Heart right ventricle (tissue), 16 donors: ENCODE results near the gene TMPRSS6. TPM values are rescaled to one million over a fixed set of nuclear protein-coding genes. Genes with fewer than 3 reads are reported as not detected.

Experiments used
- ATAC-seq, 8 donors: fragments of 200-7000 bp; cut with Tn5 transposase; one replicate each; pipeline ENCODE4 v1.9.1; 2020; ENCODE audit warnings: mild to moderate bottlenecking in 8 of 8, moderate library complexity in 8 of 8, moderate number of reproducible peaks in 1 of 8
- DNase-seq, 2 donors: peaks; one replicate each; pipeline ENCODE4 v3.0.0-alpha.2; 2020
- H3K27ac ChIP-seq, 10 donors: fragments of 200-600 bp; sonication (generic) in 2 of 10; one replicate each; pipeline versions ENCODE4 v1.5.0 to v1.8.0; 2020 to 2022; ENCODE audit warnings: mild to moderate bottlenecking in 3 of 10
- H3K27me3 ChIP-seq, 7 donors: fragments of 200-600 bp; one replicate each; pipeline ENCODE4 v1.8.0; 2021 to 2022; ENCODE audit warnings: mild to moderate bottlenecking in 2 of 7
- H3K36me3 ChIP-seq, 9 donors: fragments of 200-600 bp; sonication (generic) in 1 of 9; one replicate each; pipeline versions ENCODE4 v1.5.0 to v1.8.0; 2020 to 2022; ENCODE audit warnings: mild to moderate bottlenecking in 2 of 9
- H3K4me1 ChIP-seq, 9 donors: fragments of 200-600 bp; sonication (generic) in 1 of 9; one replicate each; pipeline versions ENCODE4 v1.5.0 to v1.8.0; 2020 to 2022; ENCODE audit warnings: mild to moderate bottlenecking in 4 of 9
- H3K4me3 ChIP-seq, 10 donors: fragments of 200-600 bp; sonication (generic) in 2 of 10; one replicate each; pipeline versions ENCODE4 v1.5.0 to v1.8.0; 2020 to 2022; ENCODE audit warnings: mild to moderate bottlenecking in 7 of 10, moderate library complexity in 2 of 10
- H3K9me3 ChIP-seq, 11 donors: fragments of 200-600 bp in 10 of 11; sonication (generic) in 2 of 11; one replicate each; pipeline versions ENCODE4 v1.5.0 to v1.8.0; 2013 to 2022; ENCODE audit warnings: mild to moderate bottlenecking in 2 of 11, control low read depth in 1 of 11, moderate library complexity in 1 of 11
- WGBS, 2 donors: extraction: QIAGEN DNeasy Blood & Tissue Kit; methylation state at CpG; one replicate each; pipeline ENCODE4 v1.1.7; 2013; ENCODE audit warnings: inconsistent platforms in 1 of 2; 5-methylcytosine and 5-hydroxymethylcytosine counted together
- intact Hi-C, 10 donors: fragments of 100-400 bp; cut with DNase I; formaldehyde crosslinking; loops; one replicate each; pipeline versions ENCODE4 v1.11.1 to v1.14.2; 2022
- polyA plus RNA-seq, 2 donors: library from polyadenylated mRNA; stranded (reverse); fragments of 200-250 nt; gene quantifications; one replicate each; pipeline ENCODE4 v1.2.3, GENCODE V29; 2013
- total RNA-seq, 10 donors: library from RNA; stranded (reverse); fragmentation: NEBNext Ultra II Directional in 3 of 10; extraction: Animal tissue kit (Norgen Biotek cat#: 25700) in 3 of 10; gene quantifications; one replicate each; pipeline versions ENCODE4 v1.2.1 to v1.2.4, GENCODE V29; 2021 to 2023
- TF ChIP-seq, protein P1 (sequence below), 9 donors: fragments of 200-600 bp; sonication (generic) in 2 of 9; IDR thresholded peaks; one replicate each; pipeline versions ENCODE4 v1.5.0 to v1.8.0; 2021 to 2022; ENCODE audit warnings: antibody characterized with exemption in 9 of 9, mild to moderate bottlenecking in 5 of 9, moderate library complexity in 1 of 9
- donor health status: Arrhythmogenic right ventricular cardiomyopathy.
- donor health status: ischemic (EF 13 %, LVEDD 7.1; RV severe dilation, severe dysfunction).
- donor health status: healthy with polysubstance abuse.
- donor health status: DM: no; HTN: yes; CAD: no.
- donor health status: DM: no; HTN: no; CAD: no.
- donor health status: ischemic (EF 25% LVEDD 6.9; RV normal size, moderate dysfunction).
- donor health status: ischemic (EF 25% LVEDD 5.7; RV mildly dilated, moderate dysfunction).
- donor health status: healthy.
- donor health status: DM: yes; HTN: yes; CAD: no.
- donor health status: Ischemic cardiomyopathy.
- donor health status: ischemic (EF 35%, LVEDD 5.7; RV mildly dilated, moderate dysfunction).
- donor health status: nonischemic (EF 11% LVEDD 7.7; RV severe dilation, severe dysfunction).
- donor health status: DM: yes; HTN: yes; CAD: no.
- donor health status: PGD.
- donor health status: ischemic (EF 29% LVEDD 5.4; RV normal size, mild dysfunction).
- donor health status: nonischemic (EF 23%, LVEDD 6.1; RV moderate dilation, normal function).

Gene TMPRSS6
- total and polyA plus RNA-seq, 12 donors = not detected

DNA sequence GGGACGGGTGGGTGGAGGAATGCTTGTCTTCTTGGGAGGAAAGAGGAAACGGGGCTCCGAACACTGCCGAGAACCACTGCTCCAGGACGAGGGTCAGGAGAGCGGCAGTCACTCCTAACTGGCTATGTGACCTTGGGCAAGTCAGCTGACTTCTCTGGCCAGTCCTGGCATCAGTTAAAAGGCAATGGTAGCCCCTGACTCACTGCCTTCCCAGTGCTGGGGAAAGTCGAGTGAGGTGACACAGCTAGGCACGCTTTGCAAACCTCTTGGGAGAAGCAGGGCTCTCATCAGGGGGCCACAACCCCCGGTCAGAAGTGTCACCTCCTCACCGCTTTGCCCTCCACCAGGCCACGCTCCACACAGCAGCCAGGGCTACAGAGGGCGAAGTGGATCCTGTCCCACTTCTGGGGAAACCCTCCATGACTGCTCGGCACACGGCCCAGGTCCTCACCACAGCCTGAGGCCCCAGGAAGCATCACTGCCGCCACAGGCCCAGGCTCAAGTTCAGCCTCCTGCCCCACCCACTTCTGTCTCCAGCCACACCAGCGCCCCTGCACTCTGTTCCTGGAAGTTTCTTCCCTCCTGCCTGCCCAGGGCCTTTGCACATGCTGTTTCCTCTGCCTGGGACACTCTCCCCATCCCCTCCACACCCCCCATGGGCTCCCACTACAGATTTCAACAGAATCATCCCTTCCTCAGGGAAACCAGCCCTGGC is 23.9 kb upstream of the TMPRSS6 start:
- Histone ChIP-seq H3K27me3 (peaks cover 0 to 32% (median 5%) of the 10 kb centered on the region in 7 donors), H3K4me1 (no peaks in the 10 kb centered on the region), H3K4me3 (no peak overlapping the region), H3K9me3 (no peaks in the 10 kb centered on the region), H3K36me3 (peaks cover 0 to 7% (median 0%) of the 10 kb centered on the region in 9 donors), H3K27ac (no peak overlapping the region)
- TF ChIP-seq, protein P1, sequence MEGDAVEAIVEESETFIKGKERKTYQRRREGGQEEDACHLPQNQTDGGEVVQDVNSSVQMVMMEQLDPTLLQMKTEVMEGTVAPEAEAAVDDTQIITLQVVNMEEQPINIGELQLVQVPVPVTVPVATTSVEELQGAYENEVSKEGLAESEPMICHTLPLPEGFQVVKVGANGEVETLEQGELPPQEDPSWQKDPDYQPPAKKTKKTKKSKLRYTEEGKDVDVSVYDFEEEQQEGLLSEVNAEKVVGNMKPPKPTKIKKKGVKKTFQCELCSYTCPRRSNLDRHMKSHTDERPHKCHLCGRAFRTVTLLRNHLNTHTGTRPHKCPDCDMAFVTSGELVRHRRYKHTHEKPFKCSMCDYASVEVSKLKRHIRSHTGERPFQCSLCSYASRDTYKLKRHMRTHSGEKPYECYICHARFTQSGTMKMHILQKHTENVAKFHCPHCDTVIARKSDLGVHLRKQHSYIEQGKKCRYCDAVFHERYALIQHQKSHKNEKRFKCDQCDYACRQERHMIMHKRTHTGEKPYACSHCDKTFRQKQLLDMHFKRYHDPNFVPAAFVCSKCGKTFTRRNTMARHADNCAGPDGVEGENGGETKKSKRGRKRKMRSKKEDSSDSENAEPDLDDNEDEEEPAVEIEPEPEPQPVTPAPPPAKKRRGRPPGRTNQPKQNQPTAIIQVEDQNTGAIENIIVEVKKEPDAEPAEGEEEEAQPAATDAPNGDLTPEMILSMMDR (IDR thresholded peaks at IDR 0.05) = no peak
- intact Hi-C loops = no loop called here
- no peak for DNase-seq
- ATAC-seq = no peak
- 60 to 66% methylated on average over 16 of the region's 16 CpGs for WGBS, 2 donors

DNA sequence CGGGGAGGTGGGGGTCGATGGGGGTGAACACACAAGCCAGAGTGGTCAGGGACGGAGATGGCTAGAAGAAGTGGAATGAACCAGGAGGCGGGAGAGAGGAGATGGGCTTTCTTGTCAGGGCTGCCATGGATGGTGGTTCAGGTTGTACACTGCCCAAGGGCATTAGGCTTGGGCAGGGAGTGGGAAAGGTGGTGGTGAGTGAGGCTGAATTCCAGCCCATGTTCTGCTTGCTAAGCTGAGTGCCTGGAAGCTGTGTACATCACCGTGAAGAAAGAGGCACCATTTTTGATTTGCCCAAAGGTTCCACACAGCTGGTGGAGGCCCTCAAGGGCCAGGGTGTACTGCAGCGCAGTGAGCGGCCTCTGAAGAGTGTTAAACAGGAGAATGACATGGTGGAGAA is 23.3 kb upstream of the TMPRSS6 start:
- TF ChIP-seq, protein P1 (IDR thresholded peaks at IDR 0.05) = no peak
- Histone ChIP-seq H3K36me3 (peaks cover 0 to 7% (median 0%) of the 10 kb centered on the region in 9 donors), H3K9me3 (no peaks in the 10 kb centered on the region), H3K27ac (no peak overlapping the region), H3K4me3 (no peak overlapping the region), H3K4me1 (no peaks in the 10 kb centered on the region), H3K27me3 (peaks cover 0 to 39% (median 9%) of the 10 kb centered on the region in 7 donors)
- no peak for ATAC-seq
- intact Hi-C loops = no loop called here
- DNase-seq = no peak
- WGBS, 2 donors = 89% methylated on average over 7 of the region's 7 CpGs

DNA sequence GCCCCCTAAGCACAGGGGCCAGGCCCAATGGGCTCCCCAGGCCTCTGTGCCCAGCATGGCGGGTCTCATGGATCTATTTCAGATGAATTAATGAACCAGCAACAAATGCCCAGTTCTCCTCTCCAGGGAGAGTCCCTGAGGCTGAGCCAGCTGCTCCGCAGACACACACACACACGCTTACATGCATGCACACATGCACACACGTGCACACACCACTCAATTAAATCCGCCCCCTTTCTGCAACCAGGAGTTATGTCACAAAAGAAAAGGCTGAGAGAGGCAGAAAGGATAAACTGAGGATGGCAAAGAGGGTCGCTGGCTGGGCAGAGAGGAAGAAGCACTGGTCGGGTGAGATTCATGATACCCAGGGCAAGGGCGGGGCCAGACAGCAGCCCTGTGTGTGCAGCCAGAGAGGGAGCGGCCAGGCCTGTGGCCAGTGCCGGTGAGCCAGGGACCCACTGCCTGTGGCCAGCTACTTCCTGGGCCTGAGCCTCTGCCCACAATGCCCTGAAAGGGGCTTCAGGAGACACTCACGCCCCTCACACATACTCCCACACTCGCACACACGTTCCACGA is 20.4 kb upstream of the TMPRSS6 start:
- H3K4me3 ChIP-seq = no peak overlapping the region
- ATAC-seq (no peak), DNase-seq (no peak)
- H3K27me3 ChIP-seq = peaks cover 0 to 36% (median 22%) of the 10 kb centered on the region in 7 donors
- intact Hi-C loops = no loop called here
- TF ChIP-seq, protein P1 (IDR thresholded peaks at IDR 0.05) = no peak
- H3K9me3 ChIP-seq = no peaks in the 10 kb centered on the region
- 84 to 87% methylated on average over 14 of the region's 14 CpGs for WGBS, 2 donors
- H3K4me1 ChIP-seq = no peaks in the 10 kb centered on the region
- H3K36me3 ChIP-seq = no peaks in the 10 kb centered on the region
- no peak overlapping the region for H3K27ac ChIP-seq

DNA sequence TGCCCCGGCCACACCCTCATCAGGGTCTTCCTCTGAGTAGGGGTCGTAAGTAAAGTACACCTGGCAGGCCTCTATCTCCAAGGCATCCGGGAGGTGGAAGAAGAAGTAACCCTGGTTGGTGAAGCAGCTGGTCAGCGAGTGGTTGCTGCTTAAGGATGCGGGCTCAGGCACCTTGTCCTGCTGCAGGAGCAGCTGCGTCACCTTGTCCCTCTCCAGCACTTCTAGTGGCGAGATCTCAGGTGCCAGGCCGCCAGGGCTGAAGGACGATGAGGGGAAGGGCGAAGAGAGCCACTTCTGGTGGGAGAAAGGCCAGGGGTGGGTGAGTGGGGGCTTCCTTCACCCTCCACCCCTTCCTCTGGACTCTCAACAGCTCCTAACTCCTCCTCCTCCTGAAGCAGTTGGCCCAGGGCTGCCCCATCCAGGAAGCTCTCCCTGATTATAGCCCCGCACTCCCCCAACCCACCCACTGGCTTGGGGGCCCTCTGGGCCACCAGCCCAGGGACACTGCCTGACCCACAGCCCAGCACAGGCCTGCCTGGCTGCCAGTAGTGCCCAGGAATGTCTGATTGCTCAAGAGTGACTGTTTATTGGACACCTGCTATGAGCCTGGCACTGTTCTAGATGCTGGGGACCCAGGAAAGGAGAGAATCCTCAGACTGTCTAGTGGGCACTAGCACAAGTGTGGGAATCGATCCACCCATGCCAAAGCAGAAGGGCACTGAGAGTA is 19.2 kb upstream of the TMPRSS6 start:
- intact Hi-C loops = no loop called here
- Histone ChIP-seq H3K36me3 (no peaks in the 10 kb centered on the region), H3K4me1 (no peaks in the 10 kb centered on the region), H3K9me3 (no peaks in the 10 kb centered on the region), H3K4me3 (no peak overlapping the region), H3K27me3 (peaks cover 0 to 36% (median 22%) of the 10 kb centered on the region in 7 donors), H3K27ac (no peak overlapping the region)
- TF ChIP-seq, protein P1 (IDR thresholded peaks at IDR 0.05) = no peak
- WGBS, 2 donors = 73 to 80% methylated on average over 12 of the region's 12 CpGs
- DNase-seq = no peak
- peak in 2 of 8 donors; percentile 20 to 35 for ATAC-seq
